Sigmoid colon (tissue), 3 donors: ENCODE measurements around the gene GPHN.

Experiments used
- CTCF ChIP-seq, 4 experiments: fragments of 450-650 bp in 3 of 4; fragments of 200-600 bp in 1 of 4; IDR thresholded peaks; one replicate each; pipeline ENCODE4 v1.5.1; 2016 to 2019; ENCODE audit warnings: antibody characterized with exemption in 4 of 4, mild to moderate bottlenecking in 3 of 4, moderate library complexity in 2 of 4
- POLR2A ChIP-seq, 2 donors: fragments of 450-650 bp; IDR thresholded peaks; one replicate each; pipeline ENCODE4 v1.6.1; 2016; ENCODE audit warnings: antibody characterized with exemption in 2 of 2, mild to moderate bottlenecking in 2 of 2, moderate library complexity in 2 of 2

DNA sequence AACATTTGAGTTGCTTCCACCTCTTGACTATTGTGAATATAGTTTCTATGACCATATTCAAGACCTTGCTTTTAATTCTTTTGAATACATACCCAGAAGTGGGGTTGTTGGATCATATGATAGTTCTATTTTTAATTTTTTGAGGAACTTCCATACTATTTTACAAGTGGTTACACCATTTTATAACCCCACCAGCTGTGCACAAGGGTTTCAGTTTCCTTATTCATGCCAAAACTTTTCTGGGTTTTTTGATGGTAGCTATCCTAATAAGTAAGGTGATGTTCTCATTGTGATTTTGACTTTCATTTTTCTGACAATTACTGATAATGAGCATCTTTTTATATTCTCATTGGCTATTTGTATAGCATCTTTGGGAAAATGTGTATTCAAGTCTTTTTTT is 571.9 kb downstream of the GPHN start:
- TF ChIP-seq CTCF (IDR thresholded peaks at IDR 0.05) (no peak), POLR2A (IDR thresholded peaks at IDR 0.05) (no peak)
